ENCODE data around the gene ITLN1.

ITLN1 gene

DNA sequence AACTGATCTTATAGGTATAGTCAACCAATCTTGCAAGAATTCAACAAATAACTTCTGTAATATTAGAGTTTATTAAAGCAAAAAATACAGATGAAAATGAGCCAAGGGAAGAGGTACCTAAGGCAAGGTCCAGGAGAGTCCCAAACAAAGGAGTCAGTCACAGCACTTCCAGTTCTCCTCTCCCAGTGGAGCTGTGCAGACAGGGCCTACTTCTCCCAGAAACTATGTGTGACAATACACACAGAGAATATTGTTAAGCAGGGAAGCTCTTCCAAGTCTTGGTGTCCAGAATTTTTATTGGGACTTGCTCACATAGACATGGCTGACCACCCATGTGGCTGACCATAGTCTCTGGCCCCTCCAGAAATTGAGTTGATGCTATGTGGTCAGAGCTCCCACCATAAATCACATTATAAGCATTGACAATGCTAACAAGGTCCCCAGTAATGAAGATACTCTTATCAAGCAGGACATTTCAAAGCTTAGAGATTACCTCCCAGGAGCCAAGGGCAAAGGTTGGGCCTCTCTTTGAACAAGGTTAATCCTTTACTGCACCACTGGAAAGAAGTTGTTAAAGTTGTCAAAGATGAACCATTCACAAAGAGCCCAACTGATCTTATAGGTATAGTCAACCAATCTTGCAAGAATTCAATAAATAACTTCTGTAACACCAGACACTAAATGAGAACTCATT lies 18.8 kb downstream of the ITLN1 start:
- H3K9ac ChIP-seq (ENCODE audit: low read depth, low read length) = no peak overlapping the region
- ATAC-seq (ENCODE audit: insufficient read depth, low read depth) = no peak
- H4K20me1 ChIP-seq (ENCODE audit: insufficient read depth, low read length) = no peaks in the 10 kb centered on the region
- TF ChIP-seq EZH2 (IDR thresholded peaks at IDR 0.05; ENCODE audit: borderline replicate concordance, low read depth, low read length, severe bottlenecking) = no peak
- TF ChIP-seq, protein P1, sequence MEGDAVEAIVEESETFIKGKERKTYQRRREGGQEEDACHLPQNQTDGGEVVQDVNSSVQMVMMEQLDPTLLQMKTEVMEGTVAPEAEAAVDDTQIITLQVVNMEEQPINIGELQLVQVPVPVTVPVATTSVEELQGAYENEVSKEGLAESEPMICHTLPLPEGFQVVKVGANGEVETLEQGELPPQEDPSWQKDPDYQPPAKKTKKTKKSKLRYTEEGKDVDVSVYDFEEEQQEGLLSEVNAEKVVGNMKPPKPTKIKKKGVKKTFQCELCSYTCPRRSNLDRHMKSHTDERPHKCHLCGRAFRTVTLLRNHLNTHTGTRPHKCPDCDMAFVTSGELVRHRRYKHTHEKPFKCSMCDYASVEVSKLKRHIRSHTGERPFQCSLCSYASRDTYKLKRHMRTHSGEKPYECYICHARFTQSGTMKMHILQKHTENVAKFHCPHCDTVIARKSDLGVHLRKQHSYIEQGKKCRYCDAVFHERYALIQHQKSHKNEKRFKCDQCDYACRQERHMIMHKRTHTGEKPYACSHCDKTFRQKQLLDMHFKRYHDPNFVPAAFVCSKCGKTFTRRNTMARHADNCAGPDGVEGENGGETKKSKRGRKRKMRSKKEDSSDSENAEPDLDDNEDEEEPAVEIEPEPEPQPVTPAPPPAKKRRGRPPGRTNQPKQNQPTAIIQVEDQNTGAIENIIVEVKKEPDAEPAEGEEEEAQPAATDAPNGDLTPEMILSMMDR (IDR thresholded peaks at IDR 0.05; ENCODE audit: borderline replicate concordance, extremely low read depth, low read length, poor library complexity, severe bottlenecking) = no peak
- H3K27me3 ChIP-seq (ENCODE audit: insufficient read depth, low read length, poor library complexity) = no peaks in the 10 kb centered on the region
- no peaks in the 10 kb centered on the region for H3K9me3 ChIP-seq (ENCODE audit: insufficient read depth, low read length, severe bottlenecking)
- H3K4me2 ChIP-seq (ENCODE audit: insufficient read depth, low read length) = no peak overlapping the region
- no peak overlapping the region for H3K4me3 ChIP-seq (ENCODE audit: low read depth in 1 of 2, low read length in 2 of 2)
- H3K79me2 ChIP-seq (ENCODE audit: insufficient read depth, low read length) = no peaks in the 10 kb centered on the region
- no peak overlapping the region for H2AFZ ChIP-seq (ENCODE audit: low read depth, low read length)
- H3K27ac ChIP-seq (ENCODE audit: low read length) = no peak overlapping the region
- H3K4me1 ChIP-seq (ENCODE audit: insufficient read depth, low read length) = no peaks in the 10 kb centered on the region
- no peak for DNase-seq
- no peaks in the 10 kb centered on the region for H3K36me3 ChIP-seq (ENCODE audit: insufficient read depth, low read length)

DNA sequence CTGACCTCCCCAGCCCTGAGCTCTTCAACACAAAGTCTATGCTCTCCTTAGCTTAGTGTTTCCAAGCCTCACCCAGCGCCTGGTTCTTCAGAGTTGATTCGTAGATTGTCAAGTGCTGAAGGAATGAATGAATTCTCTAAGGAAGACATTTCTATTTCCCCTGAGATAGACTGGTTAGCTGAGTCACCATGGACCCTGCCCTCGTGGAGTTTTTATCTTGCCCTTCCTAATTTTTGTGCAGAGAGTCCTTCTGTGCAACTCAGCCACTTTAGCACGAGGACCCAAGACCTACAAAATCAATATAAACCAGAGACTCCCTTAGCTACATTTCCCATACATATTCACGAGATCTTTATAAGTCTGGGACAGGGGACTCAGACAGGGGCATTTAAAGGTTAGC lies 19.6 kb downstream of the ITLN1 start:
- no peaks in the 10 kb centered on the region for H3K27me3 ChIP-seq (ENCODE audit: insufficient read depth, low read length, poor library complexity)
- no peaks in the 10 kb centered on the region for H3K36me3 ChIP-seq (ENCODE audit: insufficient read depth, low read length)
- H3K4me1 ChIP-seq (ENCODE audit: insufficient read depth, low read length) = no peaks in the 10 kb centered on the region
- no peak overlapping the region for H3K4me3 ChIP-seq (ENCODE audit: low read depth in 1 of 2, low read length in 2 of 2)
- H4K20me1 ChIP-seq (ENCODE audit: insufficient read depth, low read length) = no peaks in the 10 kb centered on the region
- H3K9ac ChIP-seq (ENCODE audit: low read depth, low read length) = no peak overlapping the region
- TF ChIP-seq EZH2 (IDR thresholded peaks at IDR 0.05; ENCODE audit: borderline replicate concordance, low read depth, low read length, severe bottlenecking) = no peak
- TF ChIP-seq, protein P1 (IDR thresholded peaks at IDR 0.05; ENCODE audit: borderline replicate concordance, extremely low read depth, low read length, poor library complexity, severe bottlenecking) = no peak
- DNase-seq (no peak), ATAC-seq (ENCODE audit: insufficient read depth, low read depth) (no peak)
- no peak overlapping the region for H3K27ac ChIP-seq (ENCODE audit: low read length)
- H3K9me3 ChIP-seq (ENCODE audit: insufficient read depth, low read length, severe bottlenecking) = no peaks in the 10 kb centered on the region
- no peaks in the 10 kb centered on the region for H3K79me2 ChIP-seq (ENCODE audit: insufficient read depth, low read length)
- H2AFZ ChIP-seq (ENCODE audit: low read depth, low read length) = no peak overlapping the region
- no peak overlapping the region for H3K4me2 ChIP-seq (ENCODE audit: insufficient read depth, low read length)

DNA sequence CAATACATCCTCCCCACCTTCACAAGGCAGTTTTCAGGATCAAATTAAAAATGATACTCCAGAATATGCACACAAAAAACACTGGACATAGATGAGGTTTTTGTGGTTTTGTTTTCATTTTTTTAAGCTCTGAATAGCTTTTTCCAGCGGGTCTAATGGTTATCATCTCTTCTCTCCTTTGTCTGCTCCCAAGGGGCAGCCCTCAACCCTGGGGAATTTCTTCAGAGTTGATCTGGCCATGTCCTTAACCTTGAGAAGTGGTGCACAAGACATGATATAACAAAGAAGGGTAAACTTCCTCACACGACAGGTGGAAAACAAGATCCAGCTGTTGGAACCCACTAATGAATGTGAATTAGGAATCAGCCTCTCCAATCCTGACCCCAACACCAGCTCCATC lies 20.8 kb downstream of the ITLN1 start:
- H3K9me3 ChIP-seq (ENCODE audit: insufficient read depth, low read length, severe bottlenecking) = no peaks in the 10 kb centered on the region
- DNase-seq (no peak), ATAC-seq (ENCODE audit: insufficient read depth, low read depth) (no peak)
- no peak overlapping the region for H3K4me2 ChIP-seq (ENCODE audit: insufficient read depth, low read length)
- H3K27me3 ChIP-seq (ENCODE audit: insufficient read depth, low read length, poor library complexity) = no peaks in the 10 kb centered on the region
- H3K9ac ChIP-seq (ENCODE audit: low read depth, low read length) = no peak overlapping the region
- no peak overlapping the region for H3K27ac ChIP-seq (ENCODE audit: low read length)
- H3K4me1 ChIP-seq (ENCODE audit: insufficient read depth, low read length) = no peaks in the 10 kb centered on the region
- H4K20me1 ChIP-seq (ENCODE audit: insufficient read depth, low read length) = no peaks in the 10 kb centered on the region
- H3K4me3 ChIP-seq (ENCODE audit: low read depth in 1 of 2, low read length in 2 of 2) = no peak overlapping the region
- H3K79me2 ChIP-seq (ENCODE audit: insufficient read depth, low read length) = no peaks in the 10 kb centered on the region
- no peak overlapping the region for H2AFZ ChIP-seq (ENCODE audit: low read depth, low read length)
- TF ChIP-seq, protein P1 (IDR thresholded peaks at IDR 0.05; ENCODE audit: borderline replicate concordance, extremely low read depth, low read length, poor library complexity, severe bottlenecking) = no peak
- TF ChIP-seq EZH2 (IDR thresholded peaks at IDR 0.05; ENCODE audit: borderline replicate concordance, low read depth, low read length, severe bottlenecking) = no peak
- no peaks in the 10 kb centered on the region for H3K36me3 ChIP-seq (ENCODE audit: insufficient read depth, low read length)
